Esophagus squamous epithelium (tissue), 5 donors: ENCODE data around the gene ERF. TPM values are rescaled to one million over a fixed set of nuclear protein-coding genes. Genes with fewer than 3 reads are reported as not detected.
A peak's percentile ranks its signal among the peaks of the same experiment; 100 is the strongest.

ENCODE experiments used
- DNase-seq: peaks from one replicate; lab custom pipeline; 2025; lab: John Stamatoyannopoulos, UW
- H3K27ac ChIP-seq, 4 donors: fragments of 200-600 bp; sonication (generic); one replicate each; pipeline ENCODE4 v1.5.1; 2016 to 2019; ENCODE audit warnings: mild to moderate bottlenecking in 1 of 4
- H3K27me3 ChIP-seq, 4 donors: fragments of 200-600 bp; sonication (generic); 1 replicate in 3 of 4; 2 replicates in 1 of 4; pipeline versions ENCODE4 v1.5.1 to v1.6.0; 2017 to 2021; ENCODE audit warnings: antibody characterized with exemption in 1 of 4
- H3K36me3 ChIP-seq, 3 donors: fragments of 200-600 bp; sonication (generic); one replicate each; pipeline ENCODE4 v1.5.1; 2016 to 2019
- H3K4me1 ChIP-seq, 3 donors: fragments of 200-600 bp; sonication (generic); one replicate each; pipeline ENCODE4 v1.5.1; 2017 to 2019
- H3K4me3 ChIP-seq, 4 donors: fragments of 200-600 bp; sonication (generic); 1 replicate in 3 of 4; 2 replicates in 1 of 4; pipeline ENCODE4 v1.5.1; 2016 to 2019; ENCODE audit warnings: mild to moderate bottlenecking in 2 of 4, moderate library complexity in 1 of 4
- H3K9me3 ChIP-seq, 3 donors: fragments of 200-600 bp; sonication (generic); one replicate each; pipeline ENCODE4 v1.5.1; 2016 to 2019
- POLR2A ChIP-seq, 4 donors: fragments of 450-650 bp; IDR thresholded peaks; one replicate each; pipeline ENCODE4 v1.6.1; 2017; ENCODE audit warnings: antibody characterized with exemption in 4 of 4, mild to moderate bottlenecking in 4 of 4, moderate library complexity in 3 of 4
- WGBS, 2 donors: methylation state at CpG; one replicate each; pipeline ENCODE4 v1.1.5; 2018; 5-methylcytosine and 5-hydroxymethylcytosine counted together
- intact Hi-C: fragments of 100-400 bp; cut with DNase I; formaldehyde crosslinking; loops from one replicate; pipeline ENCODE4 v1.15.0; 2022
- total RNA-seq, 4 donors: library from RNA; depleted of rRNA; stranded (reverse); fragments of >200 nt; gene quantifications; one replicate each; pipeline ENCODE4 v1.1.0, GENCODE V29; 2016
- TF ChIP-seq, protein P1 (sequence below), 6 experiments: fragments of 450-650 bp in 4 of 6; fragments of 200-600 bp in 2 of 6; sonication (generic) in 2 of 6; IDR thresholded peaks; one replicate each; pipeline ENCODE4 v1.5.1; 2016 to 2019; ENCODE audit warnings: antibody characterized with exemption in 6 of 6, mild to moderate bottlenecking in 4 of 6, moderate library complexity in 4 of 6
- donor health status: DM: yes; HTN: yes; CAD: no.

Gene ERF
- total RNA-seq, 4 donors from 2014 or later = 13.3 to 32.5 (median 21.0) TPM

DNA sequence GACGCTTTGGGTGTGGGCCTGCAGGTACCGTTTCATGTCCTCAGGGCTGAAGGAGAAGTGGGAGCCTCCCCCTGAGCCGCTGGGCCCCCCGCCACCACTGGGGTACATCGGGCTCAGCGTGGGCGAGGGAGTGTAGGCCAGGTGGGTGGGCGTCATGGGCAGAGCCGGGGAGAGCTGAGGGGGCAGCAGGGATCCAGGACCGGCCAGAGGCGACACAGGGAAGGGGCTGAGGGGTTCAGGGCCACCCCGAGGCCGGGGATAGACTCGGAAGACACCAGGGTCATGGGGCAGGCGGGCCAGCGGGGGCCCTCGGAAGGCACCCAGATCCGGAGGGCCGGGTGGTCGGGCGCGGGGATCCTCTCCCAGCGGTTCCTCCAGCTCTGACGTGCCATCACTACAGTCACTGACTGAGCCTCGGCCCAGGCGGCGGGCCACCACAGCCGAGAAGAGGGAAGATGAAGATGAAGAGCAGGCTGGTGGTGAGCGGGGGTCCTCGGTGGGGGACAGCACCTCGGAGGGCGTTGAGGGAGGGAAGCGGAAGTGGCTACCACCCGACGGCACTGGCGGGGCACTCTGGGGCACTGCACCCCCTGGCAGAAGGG lies 5.7 kb downstream of the ERF start:
- H3K27ac ChIP-seq = peak overlapping the region in 3 of 4 donors; percentile 13 to 100 (median 100)
- H3K27me3 ChIP-seq = no peaks in the 10 kb centered on the region

GRCh38 chr19:42248270-42249148 lies 6.4 kb downstream of the ERF start:
- H3K4me3 ChIP-seq = no peak overlapping the region
- H3K4me1 ChIP-seq = peaks cover 35 to 97% (median 43%) of the 10 kb centered on the region in 3 donors
- DNase-seq = no peak
- no peak for TF ChIP-seq POLR2A (IDR thresholded peaks at IDR 0.05)
- TF ChIP-seq, protein P1, sequence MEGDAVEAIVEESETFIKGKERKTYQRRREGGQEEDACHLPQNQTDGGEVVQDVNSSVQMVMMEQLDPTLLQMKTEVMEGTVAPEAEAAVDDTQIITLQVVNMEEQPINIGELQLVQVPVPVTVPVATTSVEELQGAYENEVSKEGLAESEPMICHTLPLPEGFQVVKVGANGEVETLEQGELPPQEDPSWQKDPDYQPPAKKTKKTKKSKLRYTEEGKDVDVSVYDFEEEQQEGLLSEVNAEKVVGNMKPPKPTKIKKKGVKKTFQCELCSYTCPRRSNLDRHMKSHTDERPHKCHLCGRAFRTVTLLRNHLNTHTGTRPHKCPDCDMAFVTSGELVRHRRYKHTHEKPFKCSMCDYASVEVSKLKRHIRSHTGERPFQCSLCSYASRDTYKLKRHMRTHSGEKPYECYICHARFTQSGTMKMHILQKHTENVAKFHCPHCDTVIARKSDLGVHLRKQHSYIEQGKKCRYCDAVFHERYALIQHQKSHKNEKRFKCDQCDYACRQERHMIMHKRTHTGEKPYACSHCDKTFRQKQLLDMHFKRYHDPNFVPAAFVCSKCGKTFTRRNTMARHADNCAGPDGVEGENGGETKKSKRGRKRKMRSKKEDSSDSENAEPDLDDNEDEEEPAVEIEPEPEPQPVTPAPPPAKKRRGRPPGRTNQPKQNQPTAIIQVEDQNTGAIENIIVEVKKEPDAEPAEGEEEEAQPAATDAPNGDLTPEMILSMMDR (IDR thresholded peaks at IDR 0.05) = no peak
- peaks cover 4 to 22% (median 6%) of the 10 kb centered on the region in 3 donors for H3K36me3 ChIP-seq
- intact Hi-C loops = loop anchor here (10.0 kb wide), 1 partner anchor 46 kb away; no protein-coding TSS in a partner anchor
- no peaks in the 10 kb centered on the region for H3K9me3 ChIP-seq
- no peaks in the 10 kb centered on the region for H3K27me3 ChIP-seq
- WGBS, 2 donors = 86 to 87% methylated on average over 11 to 15 of the region's 41 CpGs
- H3K27ac ChIP-seq = peak overlapping the region in 2 of 4 donors; percentile 100

More for the DNA sequence above, 5.7 kb downstream of the ERF start:
- WGBS, 2 donors = 79 to 80% methylated on average over 13 to 20 of the region's 36 CpGs
- Histone ChIP-seq H3K9me3 (no peaks in the 10 kb centered on the region), H3K4me1 (peaks cover 27 to 90% (median 43%) of the 10 kb centered on the region in 3 donors), H3K4me3 (no peak overlapping the region), H3K36me3 (peaks cover 4 to 22% (median 6%) of the 10 kb centered on the region in 3 donors)
- no peak for DNase-seq
- no peak for TF ChIP-seq POLR2A (IDR thresholded peaks at IDR 0.05)
- TF ChIP-seq, protein P1 (IDR thresholded peaks at IDR 0.05) = no peak
- intact Hi-C loops = loop anchor here (10.0 kb wide), 1 partner anchor 46 kb away; no protein-coding TSS in a partner anchor

GRCh38 chr19:42247640-42248199 lies 7.2 kb downstream of the ERF start:
- no peak for DNase-seq
- no peaks in the 10 kb centered on the region for H3K9me3 ChIP-seq
- TF ChIP-seq, protein P1 (IDR thresholded peaks at IDR 0.05) = no peak
- no peak for TF ChIP-seq POLR2A (IDR thresholded peaks at IDR 0.05)
- no peaks in the 10 kb centered on the region for H3K27me3 ChIP-seq
- H3K4me1 ChIP-seq = peaks cover 34 to 94% (median 39%) of the 10 kb centered on the region in 3 donors
- H3K27ac ChIP-seq = peak overlapping the region in 3 of 4 donors; percentile 46 to 98 (median 62)
- WGBS, 2 donors = 100% methylated on average over 1 to 2 of the region's 6 CpGs
- no peak overlapping the region for H3K4me3 ChIP-seq
- intact Hi-C loops = loop anchor here (10.0 kb wide), 1 partner anchor 47 kb away; no protein-coding TSS in a partner anchor
- peaks cover 4 to 22% (median 6%) of the 10 kb centered on the region in 3 donors for H3K36me3 ChIP-seq

DNA sequence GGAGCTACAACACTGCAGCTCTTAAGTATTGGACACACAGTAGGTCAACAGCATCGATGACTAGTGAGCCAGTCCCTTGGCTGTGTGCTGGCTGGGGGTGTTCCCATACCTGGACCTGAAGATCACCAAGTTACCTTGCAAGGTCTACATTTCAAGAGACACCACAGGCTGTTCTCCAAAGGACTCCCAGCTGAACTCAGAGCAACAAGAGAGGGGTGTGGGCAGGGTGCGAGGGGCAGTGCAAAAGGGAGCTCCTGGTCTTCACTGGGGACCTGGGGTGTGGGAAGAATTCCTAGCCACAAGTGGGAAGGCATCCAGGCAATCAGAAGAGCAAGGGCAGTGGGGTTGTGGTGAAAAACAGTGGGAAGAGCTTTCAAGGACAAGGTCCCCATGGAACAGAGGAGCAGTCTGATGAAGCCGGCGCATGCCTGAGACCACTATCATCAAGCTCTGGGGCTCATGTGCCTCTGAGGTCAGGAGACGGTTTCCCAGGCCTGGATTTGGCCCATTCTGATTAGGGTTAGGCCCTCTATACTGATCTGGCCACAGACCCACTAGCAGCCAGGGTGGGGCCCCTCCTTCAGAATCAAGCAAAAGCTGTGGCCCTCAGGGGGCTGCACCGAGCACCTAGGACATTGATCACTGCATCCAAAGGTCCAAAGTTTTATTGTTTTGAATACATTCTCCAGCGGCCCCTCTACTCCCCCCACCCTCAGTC lies 7.8 kb downstream of the ERF start:
- peaks cover 27 to 87% (median 33%) of the 10 kb centered on the region in 3 donors for H3K4me1 ChIP-seq
- H3K4me3 ChIP-seq = no peak overlapping the region
- intact Hi-C loops = loop anchor here (10.0 kb wide), 1 partner anchor 48 kb away; no protein-coding TSS in a partner anchor
- WGBS, 2 donors = 55 to 68% methylated on average over 6 to 7 of the region's 7 CpGs
- DNase-seq = no peak
- TF ChIP-seq, protein P1 (IDR thresholded peaks at IDR 0.05) = no peak
- no peak for TF ChIP-seq POLR2A (IDR thresholded peaks at IDR 0.05)
- H3K9me3 ChIP-seq = no peaks in the 10 kb centered on the region
- H3K36me3 ChIP-seq = peaks cover 4 to 22% (median 6%) of the 10 kb centered on the region in 3 donors
- H3K27me3 ChIP-seq = no peaks in the 10 kb centered on the region
- H3K27ac ChIP-seq = peak overlapping the region in 3 of 4 donors; percentile 46 to 98 (median 62)
